HCT116 (cell line): ENCODE data around the gene CKS1B.
A peak's percentile ranks its signal among the peaks of the same experiment; 100 is the strongest.

Experiments used
- ATF3 ChIP-seq: IDR thresholded peaks from 2 replicates; pipeline ENCODE4 v1.6.1; 2012
- CEBPB ChIP-seq: IDR thresholded peaks from 2 replicates; pipeline ENCODE4 v1.6.1; 2012; ENCODE audit warnings: low read depth
- CTCF ChIP-seq, 3 experiments: fragments of 200-600 bp in 1 of 3; sonication (generic) in 1 of 3; IDR thresholded peaks in 2 of 3; conservative IDR thresholded peaks in 1 of 3; 2 replicates each; pipeline ENCODE4 v1.5.1; 2012 to 2017; ENCODE audit warnings: low read depth in 2 of 3, low read length in 2 of 3, antibody characterized with exemption in 1 of 3, borderline replicate concordance in 1 of 3, control low read depth in 1 of 3, mild to moderate bottlenecking in 1 of 3, mixed read lengths in 1 of 3, mixed run types in 1 of 3, moderate library complexity in 1 of 3; ENCODE audit not compliant: insufficient read depth in 1 of 3
- EZH2phosphoT487 ChIP-seq: fragments of 200-600 bp; IDR thresholded peaks from 2 replicates; pipeline ENCODE4 v1.6.1; 2018; ENCODE audit warnings: antibody characterized with exemption, borderline replicate concordance
- MAX ChIP-seq: IDR thresholded peaks from 2 replicates; pipeline ENCODE4 v1.6.1; 2012
- POLR2A ChIP-seq: IDR thresholded peaks from 2 replicates; pipeline ENCODE4 v1.7.0; 2011; ENCODE audit warnings: borderline replicate concordance; ENCODE audit not compliant: insufficient read depth, insufficient read length; ENCODE audit errors: extremely low read depth
- POLR2AphosphoS5 ChIP-seq: IDR thresholded peaks from 2 replicates; pipeline ENCODE4 v1.6.1; 2011; ENCODE audit warnings: mild to moderate bottlenecking, low read depth, low read length, moderate library complexity
- SIN3A ChIP-seq: IDR thresholded peaks from 2 replicates; pipeline ENCODE4 v1.6.1; 2012; ENCODE audit warnings: low read depth
- SRF ChIP-seq: IDR thresholded peaks from 2 replicates; pipeline ENCODE4 v1.6.1; 2012; ENCODE audit warnings: low read depth
- ZBTB33 ChIP-seq: IDR thresholded peaks from 2 replicates; pipeline ENCODE4 v1.6.1; 2011; ENCODE audit warnings: mild to moderate bottlenecking, low read length, moderate library complexity; ENCODE audit not compliant: insufficient replicate concordance; ENCODE audit errors: extremely low read depth

- TF ChIP-seq CTCF (IDR thresholded peaks at IDR 0.05 in 2 of 3, conservative IDR thresholded peaks at IDR 0.05 in 1 of 3; ENCODE audit: borderline replicate concordance in 1 of 3, insufficient read depth in 1 of 3, low read depth in 2 of 3, low read length in 2 of 3) (no peak), ATF3 (no peak), SIN3A (no peak), ZBTB33 (no peak), CEBPB (no peak), POLR2A (peak; percentile 71), EZH2phosphoT487 (no peak), MAX (no peak), POLR2AphosphoS5 (peak; percentile 85), SRF (no peak)
These were observed 3.7 kb upstream of the CKS1B start, which contains the start of gene SHC1 for GRCh38 chr1:154970631-154971340.
